ENCODE measurements around the gene TOX4. TPM values are rescaled to one million over a fixed set of nuclear protein-coding genes. Genes with fewer than 3 reads are reported as not detected.

The TOX4 gene
- total and polyA plus RNA-seq, 2 of the 8 experiments (the other 6 are each of a cell fraction or from before 2014, with no cell fraction given): 51.5 to 58.3 TPM

DNA sequence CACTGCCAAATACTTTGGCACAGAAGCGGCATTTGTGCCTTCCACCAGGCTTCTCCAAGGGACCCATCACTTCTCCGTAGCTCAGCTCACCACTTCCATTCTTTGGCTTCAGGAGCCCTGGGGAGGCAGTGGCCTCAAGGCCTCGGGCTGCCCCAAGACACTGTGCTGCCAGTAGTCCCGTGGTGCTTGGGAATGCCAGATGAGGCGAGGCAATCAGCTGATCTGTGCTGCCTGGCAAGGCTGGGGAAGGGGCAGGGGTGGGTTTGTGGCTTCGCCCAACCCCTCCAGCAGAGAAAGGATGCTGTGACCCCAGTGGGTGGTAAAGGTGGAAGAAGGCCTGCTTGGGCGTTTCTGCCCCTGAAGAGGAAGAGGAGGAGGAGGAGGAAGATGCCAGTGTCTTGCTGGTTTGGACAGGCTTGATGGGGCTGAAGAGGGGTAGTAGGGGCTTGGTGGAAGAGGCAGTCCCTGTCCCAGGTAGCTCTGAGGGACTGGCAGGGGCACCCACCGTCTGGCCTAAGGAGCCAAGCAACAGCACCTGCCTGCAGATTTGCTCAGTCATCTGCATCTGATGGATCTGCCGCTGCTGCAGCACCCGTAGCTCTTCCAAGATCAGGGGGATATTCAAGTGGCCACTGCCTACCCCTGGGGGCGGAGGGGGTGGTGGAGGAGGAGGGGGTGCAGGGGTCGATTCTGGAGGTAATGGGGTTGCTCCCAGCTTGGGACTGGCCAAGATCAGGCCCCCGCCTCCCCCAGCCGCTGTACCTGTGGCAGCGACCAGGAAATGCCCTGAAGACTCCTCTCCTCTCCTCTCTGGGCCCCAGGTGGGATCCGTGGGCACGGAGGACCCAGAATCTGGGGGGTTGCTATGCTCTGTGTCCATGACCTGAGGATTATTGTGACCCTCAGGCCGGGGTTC lies 47.8 kb downstream of the TOX4 start (continued):
- no peak for TF ChIP-seq CHD7 (IDR thresholded peaks at IDR 0.05; ENCODE audit: insufficient replicate concordance, low read length)
- no peak for TF ChIP-seq RNF2 (IDR thresholded peaks at IDR 0.05; ENCODE audit: borderline replicate concordance, low read depth, low read length, missing control alignments, poor library complexity, severe bottlenecking)
- TF ChIP-seq CHD1 (IDR thresholded peaks at IDR 0.05; ENCODE audit: low read depth, low read length): no peak
- no peak for TF ChIP-seq SAP30 (IDR thresholded peaks at IDR 0.05; ENCODE audit: insufficient read depth, insufficient replicate concordance, low read length)
- no peak for TF ChIP-seq CREB1 (IDR thresholded peaks at IDR 0.05)
- no peak for TF ChIP-seq SIN3A (conservative IDR thresholded peaks at IDR 0.05 in 1 of 2, IDR thresholded peaks at IDR 0.05 in 1 of 2; ENCODE audit: low read depth in 1 of 2, low read length in 2 of 2)
- TF ChIP-seq SP4 (IDR thresholded peaks at IDR 0.05; ENCODE audit: low read length): no peak
- TF ChIP-seq TAF1 (IDR thresholded peaks at IDR 0.05; ENCODE audit: low read depth, low read length): no peak
- TF ChIP-seq YY1 (IDR thresholded peaks at IDR 0.05; ENCODE audit: low read depth, low read length): no peak
